ENCODE measurements around the gene EFHC1.

DNA sequence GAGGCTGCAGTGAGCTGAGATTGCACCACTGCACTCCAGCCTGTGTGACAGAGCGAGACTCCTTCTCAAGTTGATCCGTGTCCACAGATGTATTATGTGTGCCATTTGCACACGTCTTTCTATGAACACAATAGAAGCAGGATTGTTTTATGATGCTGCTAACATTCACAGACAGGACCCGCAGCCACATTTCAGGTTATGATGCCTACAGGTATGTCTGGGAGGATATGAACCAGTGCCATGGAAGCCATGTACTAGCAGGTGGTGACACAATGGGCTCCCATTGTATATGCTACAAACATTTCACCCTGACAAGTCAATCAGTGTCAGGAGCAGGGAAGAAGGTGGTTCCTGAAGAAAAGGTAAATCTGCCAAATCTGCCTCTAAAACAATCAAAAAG is 152.4 kb downstream of the EFHC1 start:
- TF ChIP-seq, protein P1, sequence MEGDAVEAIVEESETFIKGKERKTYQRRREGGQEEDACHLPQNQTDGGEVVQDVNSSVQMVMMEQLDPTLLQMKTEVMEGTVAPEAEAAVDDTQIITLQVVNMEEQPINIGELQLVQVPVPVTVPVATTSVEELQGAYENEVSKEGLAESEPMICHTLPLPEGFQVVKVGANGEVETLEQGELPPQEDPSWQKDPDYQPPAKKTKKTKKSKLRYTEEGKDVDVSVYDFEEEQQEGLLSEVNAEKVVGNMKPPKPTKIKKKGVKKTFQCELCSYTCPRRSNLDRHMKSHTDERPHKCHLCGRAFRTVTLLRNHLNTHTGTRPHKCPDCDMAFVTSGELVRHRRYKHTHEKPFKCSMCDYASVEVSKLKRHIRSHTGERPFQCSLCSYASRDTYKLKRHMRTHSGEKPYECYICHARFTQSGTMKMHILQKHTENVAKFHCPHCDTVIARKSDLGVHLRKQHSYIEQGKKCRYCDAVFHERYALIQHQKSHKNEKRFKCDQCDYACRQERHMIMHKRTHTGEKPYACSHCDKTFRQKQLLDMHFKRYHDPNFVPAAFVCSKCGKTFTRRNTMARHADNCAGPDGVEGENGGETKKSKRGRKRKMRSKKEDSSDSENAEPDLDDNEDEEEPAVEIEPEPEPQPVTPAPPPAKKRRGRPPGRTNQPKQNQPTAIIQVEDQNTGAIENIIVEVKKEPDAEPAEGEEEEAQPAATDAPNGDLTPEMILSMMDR (conservative IDR thresholded peaks at IDR 0.05; ENCODE audit: low read length) = no peak
- TF ChIP-seq EZH2phosphoT487 (IDR thresholded peaks at IDR 0.05; ENCODE audit: borderline replicate concordance, low read depth, low read length) = no peak
